ENCODE data around the gene PLEKHG2.
"Not testable (repeated sequence)": the region's sequence is repeated elsewhere in the genome, so short reads cannot be mapped to it uniquely, and the experiment has no call there.

PLEKHG2 gene

DNA sequence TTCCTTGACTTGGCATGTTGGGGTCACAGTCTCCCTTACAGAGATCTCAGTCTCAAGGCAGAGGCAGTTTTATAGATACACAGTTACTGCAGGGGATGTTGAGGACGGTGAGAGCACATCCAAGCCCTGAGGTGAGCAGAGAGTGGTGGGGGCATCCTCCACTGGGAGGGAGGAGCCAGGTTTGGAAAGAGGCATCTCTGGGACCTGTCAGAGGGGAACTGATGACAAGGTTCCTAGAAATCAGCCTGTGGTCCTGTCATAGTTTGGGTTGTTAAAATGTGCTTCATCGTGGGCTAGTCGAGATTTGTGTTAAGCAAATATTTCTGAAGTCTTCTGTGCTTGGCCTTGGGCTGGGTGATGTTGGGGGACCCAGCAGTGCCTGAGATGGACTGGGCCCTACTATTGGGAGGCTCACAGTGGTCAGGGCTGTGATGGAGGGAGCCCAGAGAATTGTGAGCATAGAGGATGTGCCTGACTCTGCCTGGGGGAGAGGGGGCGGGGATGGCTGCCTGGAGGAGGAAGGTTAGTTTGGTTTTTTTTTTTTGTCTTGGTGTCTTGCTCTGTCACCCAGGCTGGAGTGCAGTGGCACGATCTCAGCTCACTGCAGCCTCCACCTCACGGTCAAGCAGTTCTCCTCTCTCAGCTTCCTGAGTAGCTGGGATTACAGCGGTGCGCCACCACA is 36.8 kb downstream of the PLEKHG2 start:
- no peak for DNase-seq

GRCh38 chr19:39451257-39451656 is 38.8 kb downstream of the PLEKHG2 start:
- DNase-seq, result not testable (repeated sequence)

DNA sequence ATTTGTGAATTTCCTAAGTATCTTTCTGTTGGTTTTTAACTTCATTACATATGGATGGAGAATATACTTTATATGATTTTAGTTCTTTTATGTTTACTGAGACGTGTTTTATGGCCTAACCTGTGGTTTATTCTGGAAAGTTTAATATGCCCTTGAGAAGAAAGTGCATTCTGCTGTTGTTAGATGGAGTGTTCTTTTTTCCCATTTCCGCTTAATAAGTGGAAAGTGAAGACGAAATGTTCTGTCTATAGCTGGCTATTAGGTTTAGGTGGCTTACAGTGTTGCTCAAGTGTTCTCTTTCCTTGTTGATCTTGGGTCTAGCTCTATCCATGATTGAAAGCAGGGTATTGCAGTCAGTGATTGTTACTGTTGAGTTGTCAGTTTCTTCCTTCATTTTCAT is 50.9 kb downstream of the PLEKHG2 start:
- no peak for DNase-seq

DNA sequence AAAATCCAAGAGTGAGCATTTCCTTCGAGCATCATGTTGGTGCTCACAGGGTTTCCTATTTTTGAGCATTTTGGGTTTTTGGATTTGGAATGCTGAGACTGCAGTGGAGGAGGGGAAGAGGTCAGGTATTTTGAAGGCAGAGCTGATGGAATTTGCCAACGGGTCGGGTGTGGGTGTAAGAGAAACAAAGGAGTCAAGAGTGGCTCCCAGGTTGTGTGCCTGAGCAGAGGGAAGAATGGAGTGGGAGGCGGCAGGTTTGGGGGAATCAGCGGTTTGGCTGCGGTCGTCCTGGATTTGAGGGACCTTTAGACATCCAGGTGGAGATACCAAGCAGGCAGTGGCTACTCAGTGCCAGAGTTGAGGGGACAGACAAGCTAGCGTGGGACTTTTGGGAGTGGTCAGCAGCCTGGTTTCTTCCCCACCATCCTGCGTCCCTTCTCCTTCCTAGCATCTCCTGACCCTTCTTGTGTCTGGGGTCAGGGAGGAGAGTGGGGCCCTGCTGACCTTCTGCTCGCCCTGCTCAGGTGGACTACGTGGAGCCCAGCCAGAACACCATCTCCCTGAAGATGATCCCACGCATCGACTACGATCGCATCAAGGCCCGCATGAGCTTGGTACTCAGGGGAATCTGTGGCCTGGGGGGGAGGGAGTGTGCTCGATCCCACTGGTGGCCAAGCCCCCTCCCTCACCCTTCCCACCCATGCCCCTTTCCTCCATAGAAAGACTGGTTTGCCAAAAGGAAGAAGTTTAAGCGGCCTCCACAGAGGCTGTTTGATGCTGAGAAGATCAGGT is 53.7 kb downstream of the PLEKHG2 start:
- DNase-seq, result no peak

GRCh38 chr19:39467941-39468340 is 55.5 kb downstream of the PLEKHG2 start:
- no peak for DNase-seq

DNA sequence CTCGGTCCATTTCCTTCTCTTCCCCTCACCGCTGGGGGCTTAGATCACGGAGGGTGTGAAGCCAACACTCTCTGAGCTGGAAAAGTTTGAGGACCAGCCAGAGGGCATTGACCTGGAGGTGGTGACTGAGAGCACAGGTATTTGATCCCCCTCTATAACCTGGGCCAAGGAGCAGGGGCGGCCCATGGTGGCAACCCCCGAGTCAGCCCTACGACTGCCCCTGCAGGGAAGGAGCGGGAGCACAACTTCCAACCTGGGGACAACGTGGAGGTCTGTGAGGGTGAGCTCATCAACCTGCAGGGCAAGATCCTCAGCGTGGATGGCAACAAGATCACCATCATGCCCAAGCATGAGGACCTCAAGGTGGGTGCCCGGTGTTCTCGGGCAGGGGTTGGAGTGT is 56.6 kb downstream of the PLEKHG2 start:
- DNase-seq, result no peak

- DNase-seq, result no peak
Measured at GRCh38 chr19:39469567-39469966, 57.1 kb downstream of the PLEKHG2 start.

- no peak for DNase-seq
Measured at GRCh38 chr19:39470724-39471339, 58.4 kb downstream of the PLEKHG2 start.

GRCh38 chr19:39471756-39472536 is 59.5 kb downstream of the PLEKHG2 start:
- DNase-seq, result no peak

DNA sequence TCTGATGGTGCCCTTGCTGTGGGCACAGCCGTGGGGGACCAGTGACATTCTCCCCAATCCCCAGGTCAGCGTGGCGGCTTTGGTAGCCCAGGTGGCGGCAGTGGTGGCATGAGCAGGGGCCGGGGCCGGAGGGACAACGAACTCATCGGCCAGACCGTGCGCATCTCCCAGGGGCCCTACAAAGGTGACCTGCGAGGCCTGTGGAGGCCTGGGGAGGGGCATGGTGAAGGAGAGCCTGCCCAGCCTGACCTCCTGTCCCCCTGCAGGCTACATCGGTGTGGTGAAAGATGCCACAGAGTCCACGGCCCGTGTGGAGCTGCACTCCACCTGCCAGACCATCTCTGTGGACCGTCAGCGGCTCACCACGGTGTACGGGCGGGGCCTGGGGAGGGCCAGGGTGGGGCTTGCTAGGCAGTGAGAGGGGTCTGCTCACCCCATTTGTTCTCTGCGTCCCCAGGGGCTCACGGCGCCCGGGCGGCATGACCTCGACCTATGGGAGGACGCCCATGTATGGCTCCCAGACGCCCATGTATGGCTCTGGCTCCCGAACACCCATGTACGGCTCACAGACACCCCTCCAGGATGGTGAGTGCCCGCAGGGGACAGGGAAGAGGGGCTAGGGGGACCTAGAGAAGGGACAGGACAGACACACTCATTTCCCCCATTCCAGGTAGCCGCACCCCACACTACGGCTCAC is 60.4 kb downstream of the PLEKHG2 start:
- DNase-seq, result no peak

- DNase-seq, result no peak
Measured at GRCh38 chr19:39473443-39473960, 61.0 kb downstream of the PLEKHG2 start.

DNA sequence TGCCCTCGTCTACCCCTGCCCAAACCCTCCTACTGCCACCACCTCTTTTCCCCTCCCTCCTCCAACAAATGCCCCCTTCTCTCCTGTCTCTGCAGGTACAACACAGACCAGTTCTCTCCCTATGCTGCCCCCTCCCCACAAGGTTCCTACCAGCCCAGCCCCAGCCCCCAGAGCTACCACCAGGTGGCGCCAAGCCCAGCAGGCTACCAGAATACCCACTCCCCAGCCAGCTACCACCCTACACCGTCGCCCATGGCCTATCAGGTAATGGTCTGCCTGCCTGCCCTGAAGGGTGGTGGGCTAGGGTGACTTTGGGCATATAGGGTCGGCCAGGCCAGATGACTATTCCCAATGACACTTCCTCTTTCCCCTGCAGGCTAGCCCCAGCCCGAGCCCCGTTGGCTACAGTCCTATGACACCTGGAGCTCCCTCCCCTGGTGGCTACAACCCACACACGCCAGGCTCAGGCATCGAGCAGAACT is 61.7 kb downstream of the PLEKHG2 start:
- peak; percentile 64 for DNase-seq

DNA sequence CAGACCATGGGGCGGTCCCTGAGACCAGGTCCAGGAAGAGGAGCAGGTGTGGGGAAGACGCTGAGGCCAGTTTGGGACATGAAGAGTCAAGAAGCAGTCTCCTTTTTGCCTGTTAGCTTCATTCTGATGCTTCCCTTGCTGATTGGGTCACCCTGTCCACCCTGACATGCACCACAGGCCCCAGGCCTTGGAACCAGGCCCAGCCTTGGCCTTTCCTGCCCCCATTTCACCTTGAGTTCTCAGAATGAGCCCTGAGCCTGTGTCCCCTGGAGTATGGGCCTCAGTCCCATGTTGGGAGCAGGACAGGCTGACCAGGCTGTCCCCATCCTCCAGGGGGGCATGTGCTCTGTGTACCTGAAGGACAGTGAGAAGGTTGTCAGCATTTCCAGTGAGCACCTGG is 63.3 kb downstream of the PLEKHG2 start:
- no peak for DNase-seq
